CD4-positive, alpha-beta T cell treated with Interferon gamma for 1 hour (primary cell): ENCODE data around the gene CFAP45.
A peak's percentile ranks its signal among the peaks of the same experiment; 100 is the strongest.
"Not testable (repeated sequence)": the region's sequence is repeated elsewhere in the genome, so short reads cannot be mapped to it uniquely, and the experiment has no call there.

Experiments
- DNase-seq: peaks from one replicate; pipeline ENCODE4 v3.0.0-alpha.2; 2020

CFAP45 gene

GRCh38 chr1:159904036-159904435, 4.1 kb upstream of the CFAP45 start:
- DNase-seq, result not testable (repeated sequence)

GRCh38 chr1:159902541-159902940, 2.6 kb upstream of the CFAP45 start:
- DNase-seq, result no peak

GRCh38 chr1:159900755-159901360, 893 bp upstream of the CFAP45 start:
- DNase-seq, result no peak

- not testable (repeated sequence) for DNase-seq
Observed at GRCh38 chr1:159899634-159900033, 331 bp downstream of the CFAP45 start.

- DNase-seq, result no peak
Observed at GRCh38 chr1:159898527-159898926, 1.4 kb downstream of the CFAP45 start.

GRCh38 chr1:159897962-159898361, 2.0 kb downstream of the CFAP45 start:
- DNase-seq, result no peak

- DNase-seq, result no peak
Observed at GRCh38 chr1:159896546-159896930, 3.4 kb downstream of the CFAP45 start.

- DNase-seq, result no peak
Observed at GRCh38 chr1:159895836-159896545, 4.0 kb downstream of the CFAP45 start.

- DNase-seq, result no peak
Observed at GRCh38 chr1:159895286-159895685, 4.7 kb downstream of the CFAP45 start.

- DNase-seq, result no peak
Observed at GRCh38 chr1:159892944-159893343, 7.0 kb downstream of the CFAP45 start.

GRCh38 chr1:159891275-159892157, 8.4 kb downstream of the CFAP45 start:
- peak; percentile 84 for DNase-seq

- DNase-seq, result no peak
Observed at GRCh38 chr1:159890390-159890789, 9.6 kb downstream of the CFAP45 start.

GRCh38 chr1:159889821-159890252, 10.1 kb downstream of the CFAP45 start:
- peak; percentile 7 for DNase-seq

- no peak for DNase-seq
Observed at GRCh38 chr1:159889202-159889601, 10.8 kb downstream of the CFAP45 start.

- DNase-seq, result no peak
Observed at GRCh38 chr1:159884296-159884695, 15.7 kb downstream of the CFAP45 start.

- DNase-seq, result no peak
Observed at GRCh38 chr1:159883134-159883533, 16.8 kb downstream of the CFAP45 start.

GRCh38 chr1:159882527-159882862, 17.5 kb downstream of the CFAP45 start:
- no peak for DNase-seq

GRCh38 chr1:159881622-159882526, 18.1 kb downstream of the CFAP45 start:
- peak; percentile 41 for DNase-seq

- DNase-seq, result no peak
Observed at GRCh38 chr1:159880430-159880829, 19.5 kb downstream of the CFAP45 start.

GRCh38 chr1:159879977-159880376, 20.0 kb downstream of the CFAP45 start:
- DNase-seq, result no peak

- DNase-seq, result no peak
Observed at GRCh38 chr1:159879136-159879535, 20.8 kb downstream of the CFAP45 start.

GRCh38 chr1:159877695-159878444, 22.1 kb downstream of the CFAP45 start:
- DNase-seq, result no peak
